Measurements from ENCODE around the gene SLC16A8.

GRCh38 chr22:38133331-38133730, 49.3 kb upstream of the SLC16A8 start:
- TF ChIP-seq CTCF (IDR thresholded peaks at IDR 0.05): no peak
- no peak for TF ChIP-seq POLR2A (IDR thresholded peaks at IDR 0.05)
